ENCODE results near the gene RTN4. TPM values are rescaled to one million over a fixed set of nuclear protein-coding genes. Genes with fewer than 3 reads are reported as not detected.
A peak's percentile ranks its signal among the peaks of the same experiment; 100 is the strongest.

Gene RTN4
- total RNA-seq, 1 experiment from 2014 or later: 200 TPM

- Mint-ChIP-seq H3K4me1 (peaks cover 29 to 46% of the 10 kb centered on the region in 2 experiments), H3K27me3 (ENCODE audit: low read depth) (no peaks in the 10 kb centered on the region), H3K27ac (peak overlapping the region in 2 of 3 experiments; percentile 27 to 56; a peak in 4 of 7 replicates), H3K4me3 (no peak overlapping the region), H3K9me3 (no peaks in the 10 kb centered on the region), H3K36me3 (ENCODE audit: insufficient read depth in 1 of 3, low read depth in 3 of 3) (0 out of 7 replicates have a peak, but pooled peaks cover 0 to 3% (median 0%) of the 10 kb centered on the region in 3 experiments)
- no peak overlapping the region for H3K18ac ChIP-seq (ENCODE audit: insufficient read length, low read depth, low read length)
- no peak overlapping the region for H3K27ac ChIP-seq (ENCODE audit: insufficient read length, low read depth, low read length)
- H4K20me1 ChIP-seq (ENCODE audit: control insufficient read depth, insufficient read depth, insufficient read length): no peaks in the 10 kb centered on the region
- no peak overlapping the region for H3K56ac ChIP-seq (ENCODE audit: insufficient read length, low read depth, low read length)
- H2BK15ac ChIP-seq (ENCODE audit: low read depth, low read length): no peak overlapping the region
- no CpG with 5 or more reads among the region's 2 CpGs for WGBS (ENCODE audit: extremely low coverage, insufficient read length, low lambda C conversion rate)
- no peak overlapping the region for H2BK120ac ChIP-seq (ENCODE audit: low read depth, low read length, poor library complexity, severe bottlenecking)
- no peak overlapping the region for H3T11ph ChIP-seq (ENCODE audit: low read length)
- H4K91ac ChIP-seq (ENCODE audit: insufficient read length, low read depth, low read length): no peak overlapping the region
- H3K9me3 ChIP-seq (ENCODE audit: control insufficient read depth, low read depth, low read length): no peaks in the 10 kb centered on the region
- no peak overlapping the region for H2AFZ ChIP-seq (ENCODE audit: low read length)
- TF ChIP-seq, protein P1, sequence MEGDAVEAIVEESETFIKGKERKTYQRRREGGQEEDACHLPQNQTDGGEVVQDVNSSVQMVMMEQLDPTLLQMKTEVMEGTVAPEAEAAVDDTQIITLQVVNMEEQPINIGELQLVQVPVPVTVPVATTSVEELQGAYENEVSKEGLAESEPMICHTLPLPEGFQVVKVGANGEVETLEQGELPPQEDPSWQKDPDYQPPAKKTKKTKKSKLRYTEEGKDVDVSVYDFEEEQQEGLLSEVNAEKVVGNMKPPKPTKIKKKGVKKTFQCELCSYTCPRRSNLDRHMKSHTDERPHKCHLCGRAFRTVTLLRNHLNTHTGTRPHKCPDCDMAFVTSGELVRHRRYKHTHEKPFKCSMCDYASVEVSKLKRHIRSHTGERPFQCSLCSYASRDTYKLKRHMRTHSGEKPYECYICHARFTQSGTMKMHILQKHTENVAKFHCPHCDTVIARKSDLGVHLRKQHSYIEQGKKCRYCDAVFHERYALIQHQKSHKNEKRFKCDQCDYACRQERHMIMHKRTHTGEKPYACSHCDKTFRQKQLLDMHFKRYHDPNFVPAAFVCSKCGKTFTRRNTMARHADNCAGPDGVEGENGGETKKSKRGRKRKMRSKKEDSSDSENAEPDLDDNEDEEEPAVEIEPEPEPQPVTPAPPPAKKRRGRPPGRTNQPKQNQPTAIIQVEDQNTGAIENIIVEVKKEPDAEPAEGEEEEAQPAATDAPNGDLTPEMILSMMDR (conservative IDR thresholded peaks at IDR 0.05): no peak
- no peak overlapping the region for H3K23ac ChIP-seq (ENCODE audit: insufficient read length, low read depth, low read length)
- H2AK5ac ChIP-seq (ENCODE audit: insufficient read length, low read length): no peak overlapping the region
- H2BK5ac ChIP-seq (ENCODE audit: insufficient read length, low read length): no peak overlapping the region
- H3K14ac ChIP-seq (ENCODE audit: insufficient read depth, low read length): no peak overlapping the region
- DNase-seq: no peak
- H3K4ac ChIP-seq (ENCODE audit: low read depth, low read length): no peak overlapping the region
- H4K5ac ChIP-seq (ENCODE audit: insufficient read length, low read depth, low read length): no peak overlapping the region
- H2BK12ac ChIP-seq (ENCODE audit: insufficient read length, low read depth, low read length): no peak overlapping the region
- peaks cover 34% of the 10 kb centered on the region; the same call in 1 of the 2 replicates for H3K79me2 ChIP-seq (ENCODE audit: insufficient read depth, low read length)
- H3K23me2 ChIP-seq (ENCODE audit: insufficient read length, low read depth, low read length, poor library complexity, severe bottlenecking): no peaks in the 10 kb centered on the region
- H4K8ac ChIP-seq (replicated peaks; ENCODE audit: insufficient read length, low read depth, low read length): no peak overlapping the region
- H3K4me2 ChIP-seq (ENCODE audit: insufficient read depth, insufficient read length, low read length): no peak overlapping the region
- no peaks in the 10 kb centered on the region for H3K27me3 ChIP-seq (ENCODE audit: insufficient read depth, low read length)
- H2BK20ac ChIP-seq (ENCODE audit: low read depth, low read length, poor library complexity, severe bottlenecking): no peak overlapping the region
- no peak overlapping the region for H3K9ac ChIP-seq (ENCODE audit: extremely low read depth, insufficient read length, low read length)
- H3K4me1 ChIP-seq (ENCODE audit: insufficient read depth, low read length): peaks cover 2% of the 10 kb centered on the region
- peaks cover 2% of the 10 kb centered on the region for H3K79me1 ChIP-seq (ENCODE audit: insufficient read depth, low read depth, low read length, poor library complexity, severe bottlenecking)
Observed at GRCh38 chr2:55001716-55002115, 48.5 kb downstream of the RTN4 start.

Data from H9 (cell line).